Femur (tissue), 1 donor: ENCODE data around the gene HAO1.
"Not testable (repeated sequence)": the region's sequence is repeated elsewhere in the genome, so short reads cannot be mapped to it uniquely, and the experiment has no call there.

Source experiments
- DNase-seq: peaks from one replicate; pipeline ENCODE4 v3.0.0-alpha.2; 2017

HAO1 gene

DNA sequence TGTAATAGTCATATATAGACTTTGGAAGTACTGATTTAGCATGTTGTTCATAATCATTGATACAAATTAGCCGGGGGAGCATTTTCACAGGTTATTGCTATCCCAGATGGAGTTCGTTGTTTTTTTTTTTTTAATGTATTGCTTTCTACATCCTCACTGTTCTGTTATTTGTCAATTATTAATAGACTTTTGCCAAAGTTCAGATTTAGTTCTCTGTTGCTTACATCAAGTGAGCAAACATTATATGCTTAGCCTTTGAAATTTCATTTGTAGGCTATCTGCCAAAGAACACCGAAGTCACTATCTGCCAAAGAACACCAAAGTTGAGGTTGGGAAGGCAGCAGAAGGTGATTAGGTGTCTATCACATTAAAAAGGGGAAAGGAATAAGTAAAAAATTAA is at the start of gene HAO1:
HAO1 (minus strand) TSS at position 118 of the 400 bp plus-strand sequence; CDS start at position 82, 36 bp downstream.
- no peak for DNase-seq

DNA sequence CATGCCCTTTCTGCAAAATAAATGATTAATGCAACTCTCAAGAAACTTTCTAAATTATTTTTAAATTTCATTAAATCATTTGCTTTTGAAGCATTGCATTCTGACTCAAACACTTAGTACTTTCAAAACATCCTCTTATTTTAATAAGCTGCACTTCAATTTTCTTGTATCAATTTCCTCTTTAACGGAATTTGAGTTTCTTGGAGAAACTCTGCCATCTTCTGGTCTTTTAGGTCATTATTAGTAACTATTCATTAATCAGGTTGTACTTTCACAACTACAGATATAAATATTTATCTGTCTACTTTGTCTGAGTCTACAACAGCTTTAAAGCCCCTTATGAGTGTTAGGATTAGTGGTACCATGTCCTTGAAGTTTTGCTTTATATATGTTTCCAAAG is 49.1 kb upstream of the HAO1 start:
- DNase-seq, result no peak

DNA sequence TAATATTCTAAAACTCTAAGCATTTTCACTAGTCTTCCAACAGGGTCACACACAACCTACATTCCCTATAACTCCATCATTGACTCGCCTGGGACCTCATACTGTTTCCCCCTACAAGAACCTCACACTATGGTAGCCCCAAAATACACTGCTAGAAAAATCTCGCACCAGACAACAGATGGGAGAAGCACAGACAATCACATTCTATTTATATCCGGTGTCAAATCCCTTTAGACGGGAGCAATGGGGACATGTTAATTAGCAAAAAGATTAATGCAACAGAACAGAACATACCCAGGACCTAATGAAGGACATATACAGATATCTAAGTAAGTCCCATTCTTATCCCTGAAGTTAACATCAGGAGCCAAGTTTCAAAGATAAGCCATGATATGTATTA is 45.7 kb upstream of the HAO1 start:
- DNase-seq, result no peak

DNA sequence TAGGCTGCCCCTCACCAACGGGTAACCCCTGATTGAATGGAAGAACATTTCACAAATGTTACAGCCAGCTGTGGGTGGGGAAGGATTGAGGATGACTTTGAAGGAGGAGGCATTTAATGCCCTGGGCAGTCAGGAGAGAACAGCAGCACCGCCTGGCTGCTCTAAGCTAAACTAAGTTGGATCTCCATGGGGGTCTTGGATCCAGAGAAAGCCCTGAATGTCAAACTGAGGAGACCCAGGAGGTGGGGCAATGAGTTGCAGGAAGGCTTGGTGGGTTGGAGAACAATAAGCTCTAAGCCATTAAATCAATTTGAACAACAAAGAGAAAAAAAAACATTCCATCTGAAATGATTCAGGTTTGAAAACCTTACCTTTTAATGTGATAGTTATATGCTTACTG is 43.9 kb upstream of the HAO1 start:
- DNase-seq, result no peak

DNA sequence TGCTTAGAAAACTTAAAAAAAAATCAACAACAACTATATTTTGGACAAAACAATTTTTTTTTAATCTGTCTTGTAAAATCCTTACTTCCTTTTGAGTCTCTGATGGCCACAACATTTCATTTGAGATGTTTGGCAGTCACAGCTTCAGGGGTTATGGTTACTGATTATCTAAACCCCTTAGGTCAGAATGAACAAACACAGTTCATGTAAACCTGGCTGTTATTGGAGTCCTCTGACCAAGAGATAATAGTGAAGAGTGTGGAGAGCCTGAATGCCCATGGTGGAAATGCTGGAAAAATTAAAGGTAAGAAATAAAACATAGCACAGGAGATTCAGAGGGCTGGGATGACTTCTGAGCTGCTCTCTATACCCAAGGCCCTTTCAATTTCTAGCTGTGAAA is 41.1 kb upstream of the HAO1 start:
- no peak for DNase-seq

DNA sequence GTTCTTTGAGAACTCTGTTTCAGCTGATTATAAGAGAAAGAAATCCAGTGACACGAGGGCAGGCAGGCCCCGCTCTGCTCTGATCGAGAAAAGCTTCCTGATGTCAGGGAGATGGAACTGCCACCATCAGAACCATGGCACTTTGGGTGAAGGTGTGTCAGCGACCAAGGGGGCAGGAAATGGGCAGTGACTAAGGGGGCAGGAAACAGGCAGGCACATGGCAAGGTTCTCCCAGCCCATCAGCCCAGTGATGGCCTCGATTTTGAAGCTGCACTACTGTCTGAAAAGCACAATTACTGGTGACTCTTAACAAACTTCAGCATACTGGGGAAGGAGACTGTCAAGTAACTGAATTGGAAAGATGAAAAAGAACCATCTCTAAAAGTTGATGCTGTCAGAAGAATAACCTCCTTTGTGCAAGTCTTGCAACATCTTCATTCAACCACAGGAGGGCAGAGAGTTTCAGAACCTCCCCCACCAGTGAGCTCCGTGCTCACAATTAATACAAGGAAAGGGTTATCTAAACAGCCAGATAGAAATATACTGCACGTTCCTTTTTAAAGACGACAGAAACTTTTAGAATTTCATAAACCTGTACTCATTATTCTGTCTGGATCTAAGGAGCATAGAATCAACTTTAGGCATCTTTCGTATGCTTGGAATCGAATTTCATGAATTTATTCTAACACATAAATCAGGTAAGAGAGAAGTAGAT is 40.2 kb upstream of the HAO1 start:
- DNase-seq, result no peak

DNA sequence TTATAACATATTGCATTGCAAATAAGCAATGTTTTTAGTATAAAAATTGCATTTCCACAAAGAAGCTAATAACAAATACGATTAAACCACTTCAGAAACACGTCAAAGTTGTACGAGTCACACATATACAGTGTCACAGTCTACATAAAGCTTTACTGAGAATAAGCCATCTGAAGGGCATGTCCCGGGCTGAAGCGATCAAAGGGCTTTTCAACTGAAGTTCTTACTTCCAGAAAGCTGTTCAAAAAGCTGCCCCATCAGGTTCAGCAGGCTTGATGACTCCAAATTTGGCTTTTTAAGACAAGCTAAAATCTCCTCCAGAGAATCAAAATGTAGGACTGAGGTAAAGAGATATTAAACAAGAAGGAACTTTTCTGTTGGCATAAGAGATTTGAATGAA is 37.5 kb upstream of the HAO1 start:
- no peak for DNase-seq

DNA sequence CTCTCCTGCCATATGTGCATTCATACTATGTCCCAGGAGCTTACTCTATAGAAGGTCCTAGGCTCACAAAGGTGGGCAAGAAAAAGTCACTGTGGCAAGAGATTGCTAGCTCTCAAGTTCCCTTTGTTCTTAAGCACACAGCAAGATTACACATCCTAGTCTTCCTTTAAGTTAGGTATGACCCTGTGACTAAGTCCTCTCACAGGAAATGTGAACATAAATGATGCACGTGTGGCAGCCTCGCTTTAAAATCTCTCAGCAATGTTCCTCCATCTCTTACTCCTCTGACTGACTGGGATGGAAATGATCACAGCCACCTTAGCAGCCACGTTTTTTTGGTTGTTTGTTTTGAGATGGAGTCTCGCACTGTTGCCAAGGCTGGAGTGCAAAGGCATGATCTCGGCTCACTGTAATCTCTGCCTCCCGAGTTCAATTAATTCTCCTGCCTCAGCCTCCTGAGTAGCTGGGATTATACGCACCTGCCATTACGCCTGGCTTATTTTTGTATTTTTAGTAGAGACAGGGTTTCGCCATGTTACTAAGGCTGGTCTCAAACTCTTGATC is 35.7 kb upstream of the HAO1 start:
- no peak for DNase-seq

DNA sequence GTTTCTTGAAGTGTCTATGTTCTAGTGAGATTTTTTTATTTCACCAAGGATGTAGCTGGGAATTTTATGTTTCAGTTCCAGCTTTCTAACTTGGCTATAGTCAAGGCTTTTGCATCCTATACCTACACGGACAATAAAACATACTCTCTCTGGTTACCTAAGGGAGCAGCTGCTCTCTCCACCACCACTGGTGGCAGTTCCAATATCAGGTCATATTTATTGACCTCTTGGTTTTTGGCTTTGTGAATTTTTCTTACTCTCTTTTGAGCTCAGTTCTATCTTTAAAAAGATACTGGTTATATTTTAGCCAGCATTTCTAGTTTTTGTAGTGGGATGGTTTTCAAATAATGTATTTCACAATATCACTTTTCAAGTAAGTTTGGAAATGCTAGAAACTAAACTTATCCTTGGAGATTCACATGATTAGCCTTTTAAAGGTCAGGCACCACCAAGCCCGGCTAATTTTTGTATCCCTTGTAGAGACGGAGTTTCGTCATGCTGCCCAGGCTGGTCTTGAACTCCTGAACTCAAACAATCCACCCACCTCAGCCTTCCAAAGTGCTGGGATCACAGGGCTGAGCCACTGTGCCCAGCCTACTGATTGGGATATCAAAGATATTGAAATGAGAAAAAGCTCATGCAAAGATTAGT is 34.7 kb upstream of the HAO1 start:
- DNase-seq, result no peak

DNA sequence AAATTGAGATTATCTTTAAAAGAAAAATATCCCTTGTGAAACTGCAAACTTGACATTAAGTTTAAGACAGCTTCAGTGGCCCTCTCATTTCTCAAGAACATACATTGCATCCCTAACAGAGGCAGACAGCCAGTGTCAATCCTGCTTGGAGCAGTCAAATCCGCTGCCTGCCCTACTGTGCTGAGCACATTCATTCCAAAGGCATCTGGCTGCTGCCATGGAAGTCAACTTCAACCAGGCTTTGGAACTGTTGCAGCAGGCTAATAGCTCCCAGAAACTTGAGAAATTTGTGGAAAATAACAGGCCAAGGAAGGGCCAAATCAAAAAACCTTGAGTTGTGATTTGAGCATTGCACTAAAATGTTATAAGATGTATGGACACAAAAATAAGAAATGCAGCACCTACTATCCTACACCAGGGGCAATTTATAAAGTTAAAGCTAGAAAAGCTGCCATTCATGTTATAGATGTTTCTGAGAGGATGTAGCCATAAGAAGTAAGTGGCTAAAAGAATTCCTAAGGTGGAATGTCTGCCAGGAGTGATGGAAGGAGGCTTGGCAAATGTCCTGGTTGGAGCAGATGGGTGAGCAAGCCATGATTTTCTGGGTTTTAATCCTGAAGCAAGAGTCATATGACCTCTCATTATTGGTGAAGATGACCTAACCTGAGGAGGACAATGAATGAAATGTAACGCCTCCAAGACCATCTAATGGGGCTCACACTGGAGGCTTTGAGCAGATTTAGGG is 31.4 kb upstream of the HAO1 start:
- DNase-seq, result no peak

DNA sequence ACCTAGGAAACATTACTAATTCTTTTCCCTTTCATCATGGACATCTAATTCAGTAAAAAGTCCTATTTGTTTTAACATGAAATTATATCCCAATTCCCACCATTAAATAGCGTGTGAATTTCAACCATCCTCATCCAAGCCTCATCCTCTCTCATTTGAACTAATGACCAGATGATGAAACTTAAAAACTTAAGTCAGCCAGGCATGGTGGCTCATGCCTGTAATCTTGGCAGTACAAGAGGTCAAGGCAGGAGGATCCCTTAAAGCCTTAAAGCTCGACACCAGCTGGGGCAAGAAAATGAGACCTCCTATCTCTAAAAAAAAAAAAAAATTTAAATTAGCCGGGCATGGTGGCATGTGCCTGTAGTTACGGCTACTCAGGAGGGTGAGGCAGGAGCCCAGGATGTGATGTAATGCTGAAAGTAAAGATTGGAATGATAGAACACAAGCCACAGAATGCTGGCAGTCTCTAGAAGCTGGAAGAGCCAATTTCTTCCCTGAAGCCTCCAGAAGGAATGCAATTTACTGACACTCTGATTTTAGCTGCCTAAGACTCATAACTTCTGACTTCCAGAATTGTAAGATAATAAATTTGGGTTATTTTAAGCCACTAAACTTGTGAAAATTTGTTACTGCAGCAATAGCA is 27.1 kb upstream of the HAO1 start:
- no peak for DNase-seq

DNA sequence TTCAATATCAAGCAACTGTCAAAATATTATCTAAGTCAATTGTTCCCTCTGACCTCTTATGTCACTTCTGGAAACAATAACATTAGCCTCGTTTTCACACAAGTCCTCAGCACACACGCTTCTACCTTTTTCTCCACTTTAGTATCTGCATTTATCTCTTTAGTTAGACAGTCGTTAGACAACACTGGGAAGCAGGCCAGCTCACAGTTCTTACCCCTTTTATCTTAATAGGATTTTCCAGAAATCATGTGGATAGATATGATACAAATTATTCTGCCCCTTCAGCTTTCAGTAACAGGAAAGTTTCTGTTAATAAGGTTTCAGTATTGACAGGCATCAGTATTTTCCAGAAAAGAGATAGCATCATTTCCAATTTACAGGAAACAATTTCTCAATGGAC is 25.9 kb upstream of the HAO1 start:
- no peak for DNase-seq

DNA sequence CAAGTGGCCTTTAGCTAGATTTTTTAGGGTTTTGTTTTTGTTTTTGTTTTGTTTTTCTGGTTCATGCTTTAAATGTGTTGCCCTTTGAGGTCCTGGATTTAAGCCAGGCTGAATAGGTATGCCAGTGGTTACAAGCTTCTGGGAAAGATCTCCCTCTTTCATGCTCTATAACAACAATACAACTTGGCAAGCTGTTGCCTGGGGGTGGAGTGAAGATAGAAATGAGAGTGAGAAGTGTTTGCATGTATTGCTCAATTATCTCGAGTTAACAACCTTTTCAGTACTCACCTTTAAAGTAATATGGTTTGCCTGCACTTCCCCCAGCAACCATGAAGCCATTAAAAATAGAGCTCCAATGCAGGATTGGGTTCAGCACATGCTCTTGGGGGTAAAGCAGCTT is 19.2 kb upstream of the HAO1 start:
- DNase-seq, result no peak

DNA sequence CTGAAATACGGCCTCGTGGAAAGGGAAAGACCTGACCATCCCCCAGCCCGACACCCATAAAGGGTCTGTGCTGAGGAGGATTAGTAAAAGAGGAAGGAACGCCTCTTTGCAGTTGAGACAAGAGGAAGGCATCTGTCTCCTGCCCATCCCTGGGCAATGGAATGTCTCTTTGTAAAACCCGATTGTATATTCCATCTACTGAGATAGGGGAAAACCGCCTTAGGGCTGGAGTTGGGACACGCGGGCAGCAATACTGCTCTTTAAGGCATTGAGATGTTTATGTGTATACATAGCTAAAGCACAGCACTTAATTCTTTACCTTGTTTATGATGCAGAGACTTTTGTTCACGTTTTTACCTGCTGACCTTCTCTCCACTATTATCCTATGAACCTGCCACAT is 16.3 kb upstream of the HAO1 start:
- DNase-seq, result not testable (repeated sequence)

DNA sequence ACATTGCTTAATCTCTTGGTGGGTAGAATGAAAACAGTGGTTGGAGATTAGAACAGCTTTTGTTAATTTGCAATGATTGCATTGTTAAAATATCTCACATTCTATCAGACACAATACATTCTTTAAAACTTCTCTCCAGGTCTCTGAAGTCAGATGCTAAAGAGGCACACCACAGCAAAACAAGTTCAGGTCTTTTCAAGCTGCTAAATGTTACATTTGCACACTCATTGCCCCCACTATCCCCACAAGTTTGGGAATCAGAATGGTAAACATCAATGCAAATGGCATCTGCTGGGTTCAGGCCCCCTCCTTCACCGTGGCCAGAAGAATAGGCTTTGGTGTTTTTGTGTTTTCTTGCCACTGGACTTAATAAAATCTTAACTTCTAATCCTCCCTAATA is 10.1 kb upstream of the HAO1 start:
- no peak for DNase-seq

DNA sequence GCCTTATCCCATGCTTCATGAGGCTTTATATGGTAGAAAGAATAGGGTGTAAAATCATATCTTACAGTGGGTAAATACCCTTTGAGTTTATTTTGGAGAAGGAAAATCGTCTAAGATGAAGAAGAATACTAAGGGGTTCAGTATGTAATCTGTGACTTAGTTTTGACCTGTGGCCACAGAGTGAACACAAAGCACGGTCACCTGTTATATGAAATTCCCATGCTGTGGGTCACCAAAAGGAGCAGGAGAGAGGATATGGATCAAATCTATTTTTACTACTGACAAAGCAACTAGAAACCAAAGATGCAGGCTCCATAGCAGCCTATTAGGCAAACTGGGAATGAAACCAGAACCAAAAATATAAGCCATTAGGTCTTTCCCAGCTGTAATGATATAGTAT is 3.6 kb upstream of the HAO1 start:
- no peak for DNase-seq

DNA sequence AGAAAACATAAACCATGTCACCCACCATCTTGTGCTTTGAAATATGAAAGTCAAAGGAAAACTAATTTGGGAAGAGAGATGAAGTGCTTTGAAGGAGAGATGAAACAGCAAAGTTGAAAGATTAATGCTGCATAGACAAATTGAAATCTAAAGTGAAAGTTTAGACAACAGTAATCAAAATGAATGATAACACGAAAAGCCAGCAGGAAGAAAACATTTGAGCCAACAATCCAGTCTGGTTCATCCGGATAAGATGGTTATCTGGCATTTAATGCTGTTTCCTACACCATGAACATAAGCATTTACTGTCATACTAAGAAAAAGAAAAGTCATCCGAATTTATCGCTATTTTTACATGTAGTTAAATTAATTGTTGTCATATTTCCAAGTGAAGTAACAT is 595 bp downstream of the HAO1 start:
- DNase-seq, result no peak

DNA sequence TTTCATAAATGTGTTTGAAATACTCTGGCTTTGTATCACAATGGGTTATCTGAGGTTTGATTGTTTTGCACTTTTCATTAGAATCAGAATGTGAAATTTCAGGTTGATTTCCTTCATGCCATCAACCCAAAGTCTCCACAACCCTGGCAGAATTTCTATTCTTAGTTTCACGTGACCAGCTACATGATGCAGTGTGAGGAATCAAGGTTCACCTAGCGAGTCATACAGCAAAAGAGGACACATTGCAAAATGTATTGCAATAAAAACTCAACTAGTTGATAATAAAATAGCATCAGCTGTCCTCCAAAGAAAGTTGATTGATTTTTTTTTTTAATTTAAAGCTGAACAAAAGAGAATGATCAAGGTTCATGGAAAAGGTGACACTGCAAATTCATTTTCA is 2.2 kb downstream of the HAO1 start:
- DNase-seq, result no peak

DNA sequence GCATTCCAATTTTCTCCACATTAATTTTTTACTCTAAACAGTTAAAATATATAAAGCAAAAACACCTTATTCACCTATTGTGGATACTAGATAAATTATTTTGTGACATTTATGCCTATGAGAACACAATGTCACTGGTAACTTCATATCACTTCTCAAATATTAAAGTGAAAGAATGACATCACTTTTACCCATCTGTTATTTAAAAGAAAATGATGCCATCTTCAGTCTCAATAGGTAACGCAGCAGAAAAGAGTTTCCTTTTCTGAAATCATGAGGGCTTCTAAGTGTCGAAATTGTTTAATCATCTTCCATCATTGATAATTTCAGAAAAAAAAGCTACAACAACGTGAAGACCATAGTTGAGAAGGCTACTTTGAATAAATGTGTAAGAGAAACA is 2.9 kb downstream of the HAO1 start:
- no peak for DNase-seq

DNA sequence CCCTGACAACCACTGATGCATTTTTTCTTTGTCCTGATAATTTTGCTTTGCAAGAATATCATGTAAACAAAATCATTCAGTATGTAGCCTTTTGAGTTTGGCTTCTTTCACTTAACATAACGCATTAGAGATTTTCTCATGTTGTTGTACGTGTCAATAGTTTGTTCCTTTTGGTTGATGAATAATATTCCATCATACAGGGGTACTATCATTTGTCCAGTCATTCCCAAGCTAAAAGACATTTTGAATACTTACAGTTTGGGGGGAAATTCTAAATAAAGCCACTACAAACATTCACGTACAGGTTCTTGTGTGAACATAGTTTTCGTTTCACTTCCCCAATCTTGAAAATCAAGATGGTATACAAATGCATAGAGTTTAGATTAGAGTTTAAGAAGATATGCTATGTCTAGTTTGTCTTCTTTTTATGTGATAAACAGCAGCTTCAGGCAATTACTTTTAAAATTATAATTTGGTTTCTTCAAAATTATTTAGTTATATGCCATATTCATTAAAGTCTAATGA is 5.2 kb downstream of the HAO1 start:
- DNase-seq, result no peak

DNA sequence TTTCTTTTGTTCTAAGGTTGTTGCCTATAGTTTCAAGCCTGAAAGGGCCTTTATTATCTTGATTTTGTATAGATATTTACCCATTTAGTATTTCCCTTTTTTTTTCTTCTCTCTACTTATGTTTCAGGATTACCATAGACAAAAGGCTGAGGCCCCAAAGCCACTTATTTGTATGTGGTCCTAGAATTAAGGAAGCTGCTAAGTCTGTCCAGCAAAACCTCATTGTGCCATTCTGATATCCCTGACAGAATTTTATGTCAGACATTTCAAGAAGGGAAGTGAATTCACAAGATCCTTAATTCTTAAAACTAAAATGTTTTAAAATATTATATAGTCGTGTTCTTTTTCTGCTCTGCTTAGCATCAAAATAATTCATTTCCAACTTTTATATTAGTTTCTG is 6.9 kb downstream of the HAO1 start:
- DNase-seq, result no peak

DNA sequence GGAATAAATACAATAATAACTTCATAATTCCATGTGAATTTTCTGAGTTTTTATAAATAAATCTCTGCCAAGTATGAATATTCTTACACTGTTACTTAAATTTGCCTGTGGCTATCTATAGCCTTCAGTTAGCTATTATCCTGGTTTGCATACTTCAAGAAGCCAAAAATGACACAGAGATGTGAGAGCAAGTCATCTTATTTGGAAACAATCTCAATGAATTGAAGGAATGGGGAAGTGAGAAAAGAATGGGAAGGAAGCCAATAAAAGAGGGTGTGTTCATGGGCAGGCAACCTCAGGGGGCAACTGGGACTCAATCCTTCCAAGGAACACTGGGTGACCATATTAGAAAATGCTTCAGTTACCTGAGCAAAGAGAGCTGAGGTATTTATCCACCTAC is 9.9 kb downstream of the HAO1 start:
- no peak for DNase-seq

DNA sequence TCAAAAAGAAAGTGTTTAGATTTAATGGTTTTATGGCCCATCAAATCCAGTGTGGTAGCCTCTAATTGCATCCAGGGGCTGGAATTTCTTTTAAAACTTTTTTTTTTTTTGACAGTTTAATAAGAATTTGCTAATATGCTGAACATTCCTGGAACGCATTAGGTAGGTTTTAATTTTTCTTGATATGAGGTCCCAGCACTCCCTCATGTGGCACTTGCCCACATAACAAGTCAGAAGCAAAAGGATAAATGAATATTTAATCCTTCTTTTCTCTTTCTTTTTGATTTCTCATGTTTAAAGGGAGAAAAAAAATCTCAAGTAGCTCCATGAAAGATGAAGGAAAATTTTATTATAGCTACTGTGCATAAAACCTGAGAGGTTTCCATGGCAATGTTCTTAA is 13.5 kb downstream of the HAO1 start:
- DNase-seq, result no peak
